ENCODE data around the gene TGFA. TPM values are rescaled to one million over a fixed set of nuclear protein-coding genes. Genes with fewer than 3 reads are reported as not detected.

TGFA gene
- total RNA-seq, 1 experiment from 2014 or later, result 2.5 TPM

Other genes with a start within 250 kb of the TGFA start
- 164 to 196 TPM (median 187 TPM) in 3 replicates for gene ADD2, start 214.4 kb upstream of the TGFA start, total RNA-seq (2021)
- not detected in 3 replicates for gene FIGLA, start 236.8 kb upstream of the TGFA start, total RNA-seq (2021)

Measured in WTC11 (cell line).